SK-N-SH treated with all-trans-retinoic acid at 6 μM for 48 hours (cell line): ENCODE results near the gene ANKRD12.

ENCODE experiments used
- ATAC-seq: fragments of 200-7000 bp; cut with Tn5 transposase; 3 replicates; pipeline ENCODE4 v1.9.1; 2020; ENCODE audit warnings: mild to moderate bottlenecking, moderate library complexity
- ARNTL ChIP-seq: fragments of 450-650 bp; formaldehyde crosslinking; IDR thresholded peaks from 2 replicates; pipeline ENCODE4 v1.5.0; 2020; ENCODE audit warnings: low read depth, mild to moderate bottlenecking, moderate library complexity, borderline replicate concordance
- BACH2 ChIP-seq: fragments of 250-450 bp; sonication (Bioruptor Pico); IDR thresholded peaks from 2 replicates; pipeline ENCODE4 v1.9.0; 2021; ENCODE audit warnings: mild to moderate bottlenecking, borderline replicate concordance
- CSDC2 ChIP-seq: fragments of 250-450 bp; sonication (Bioruptor Pico); IDR thresholded peaks from 2 replicates; pipeline ENCODE4 v1.5.0; 2020; ENCODE audit warnings: mild to moderate bottlenecking, moderate library complexity
- GLIS3 ChIP-seq: fragments of 250-450 bp; sonication (Bioruptor Pico); IDR thresholded peaks from 2 replicates; pipeline ENCODE4 v1.5.0; 2020; ENCODE audit warnings: mild to moderate bottlenecking, moderate library complexity
- ISL1 ChIP-seq: fragments of 250-450 bp; sonication (Bioruptor Pico); IDR thresholded peaks from 2 replicates; pipeline ENCODE4 v2.1.2; 2022; ENCODE audit warnings: mild to moderate bottlenecking, moderate library complexity
- OSR1 ChIP-seq: fragments of 250-450 bp; sonication (Bioruptor Pico); IDR thresholded peaks from 2 replicates; pipeline ENCODE4 v1.8.0; 2022; ENCODE audit warnings: moderate library complexity, mild to moderate bottlenecking, inconsistent platforms
- PPARA ChIP-seq: fragments of 250-450 bp; sonication (Bioruptor Pico); IDR thresholded peaks from 2 replicates; pipeline ENCODE4 v1.5.0; 2020; ENCODE audit warnings: mild to moderate bottlenecking, borderline replicate concordance
- RARB ChIP-seq: fragments of 250-450 bp; sonication (Bioruptor Pico); IDR thresholded peaks from 2 replicates; pipeline ENCODE4 v1.8.0; 2021; ENCODE audit warnings: mild to moderate bottlenecking, moderate library complexity
- SNAI2 ChIP-seq: fragments of 250-450 bp; sonication (Bioruptor Pico); IDR thresholded peaks from 2 replicates; pipeline ENCODE4 v1.5.0; 2020; ENCODE audit warnings: mild to moderate bottlenecking, moderate library complexity
- TCF4 ChIP-seq: fragments of 250-450 bp; sonication (Bioruptor Pico); IDR thresholded peaks from 2 replicates; pipeline ENCODE4 v1.8.0; 2021; ENCODE audit warnings: mild to moderate bottlenecking, moderate library complexity, borderline replicate concordance
- TSHZ2 ChIP-seq: fragments of 250-450 bp; sonication (Bioruptor Pico); IDR thresholded peaks from 2 replicates; pipeline ENCODE4 v1.5.0; 2020; ENCODE audit warnings: mild to moderate bottlenecking, moderate library complexity
- ZC3H10 ChIP-seq: fragments of 250-450 bp; sonication (Bioruptor Pico); IDR thresholded peaks from 2 replicates; pipeline ENCODE4 v1.5.1; 2021; ENCODE audit warnings: mild to moderate bottlenecking, moderate library complexity
- ZFP3 ChIP-seq: fragments of 250-450 bp; sonication (Bioruptor Pico); IDR thresholded peaks from 2 replicates; pipeline ENCODE4 v1.5.0; 2020; ENCODE audit warnings: mild to moderate bottlenecking, moderate library complexity
- ZFP30 ChIP-seq: fragments of 450-650 bp; formaldehyde crosslinking; IDR thresholded peaks from 2 replicates; pipeline ENCODE4 v1.5.0; 2022; ENCODE audit warnings: mild to moderate bottlenecking, moderate library complexity
- ZNF565 ChIP-seq: fragments of 450-650 bp; formaldehyde crosslinking; conservative IDR thresholded peaks from 2 replicates; pipeline ENCODE4 v1.5.0; 2020; ENCODE audit warnings: low read depth, mild to moderate bottlenecking, moderate library complexity
- ZNF70 ChIP-seq: fragments of 450-650 bp; formaldehyde crosslinking; IDR thresholded peaks from 2 replicates; pipeline ENCODE4 v1.5.0; 2020; ENCODE audit warnings: mild to moderate bottlenecking, moderate library complexity
- ZNF8 ChIP-seq: fragments of 450-650 bp; formaldehyde crosslinking; IDR thresholded peaks from 2 replicates; pipeline ENCODE4 v1.5.0; 2020; ENCODE audit warnings: mild to moderate bottlenecking, moderate library complexity
- TF ChIP-seq, protein P1 (sequence below): fragments of 250-450 bp; sonication (Bioruptor Pico); IDR thresholded peaks from 2 replicates; pipeline ENCODE4 v1.8.0; 2020; ENCODE audit warnings: mild to moderate bottlenecking, moderate library complexity, borderline replicate concordance
- TF ChIP-seq, protein P2 (sequence below): fragments of 250-450 bp; sonication (Bioruptor Pico); IDR thresholded peaks from 2 replicates; pipeline ENCODE4 v1.5.1; 2020; ENCODE audit warnings: low read depth, mild to moderate bottlenecking, moderate library complexity
- TF ChIP-seq, protein P3 (sequence below): fragments of 250-450 bp; sonication (Bioruptor Pico); IDR thresholded peaks from 2 replicates; pipeline ENCODE4 v1.8.0; 2021; ENCODE audit warnings: low read depth, mild to moderate bottlenecking, moderate library complexity, borderline replicate concordance

The ANKRD12 gene

GRCh38 chr18:9150121-9150520, 13.5 kb downstream of the ANKRD12 start:
- no peak for ATAC-seq
- TF ChIP-seq ZNF565 (CRISPR knock-in tag), result no peak
- no peak for TF ChIP-seq PPARA (CRISPR knock-in tag)
- TF ChIP-seq ISL1 (CRISPR knock-in tag), result no peak
- no peak for TF ChIP-seq SNAI2
- no peak for TF ChIP-seq ZFP3
- TF ChIP-seq, protein P1, sequence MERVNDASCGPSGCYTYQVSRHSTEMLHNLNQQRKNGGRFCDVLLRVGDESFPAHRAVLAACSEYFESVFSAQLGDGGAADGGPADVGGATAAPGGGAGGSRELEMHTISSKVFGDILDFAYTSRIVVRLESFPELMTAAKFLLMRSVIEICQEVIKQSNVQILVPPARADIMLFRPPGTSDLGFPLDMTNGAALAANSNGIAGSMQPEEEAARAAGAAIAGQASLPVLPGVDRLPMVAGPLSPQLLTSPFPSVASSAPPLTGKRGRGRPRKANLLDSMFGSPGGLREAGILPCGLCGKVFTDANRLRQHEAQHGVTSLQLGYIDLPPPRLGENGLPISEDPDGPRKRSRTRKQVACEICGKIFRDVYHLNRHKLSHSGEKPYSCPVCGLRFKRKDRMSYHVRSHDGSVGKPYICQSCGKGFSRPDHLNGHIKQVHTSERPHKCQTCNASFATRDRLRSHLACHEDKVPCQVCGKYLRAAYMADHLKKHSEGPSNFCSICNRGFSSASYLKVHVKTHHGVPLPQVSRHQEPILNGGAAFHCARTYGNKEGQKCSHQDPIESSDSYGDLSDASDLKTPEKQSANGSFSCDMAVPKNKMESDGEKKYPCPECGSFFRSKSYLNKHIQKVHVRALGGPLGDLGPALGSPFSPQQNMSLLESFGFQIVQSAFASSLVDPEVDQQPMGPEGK, result no peak
- TF ChIP-seq, protein P2, sequence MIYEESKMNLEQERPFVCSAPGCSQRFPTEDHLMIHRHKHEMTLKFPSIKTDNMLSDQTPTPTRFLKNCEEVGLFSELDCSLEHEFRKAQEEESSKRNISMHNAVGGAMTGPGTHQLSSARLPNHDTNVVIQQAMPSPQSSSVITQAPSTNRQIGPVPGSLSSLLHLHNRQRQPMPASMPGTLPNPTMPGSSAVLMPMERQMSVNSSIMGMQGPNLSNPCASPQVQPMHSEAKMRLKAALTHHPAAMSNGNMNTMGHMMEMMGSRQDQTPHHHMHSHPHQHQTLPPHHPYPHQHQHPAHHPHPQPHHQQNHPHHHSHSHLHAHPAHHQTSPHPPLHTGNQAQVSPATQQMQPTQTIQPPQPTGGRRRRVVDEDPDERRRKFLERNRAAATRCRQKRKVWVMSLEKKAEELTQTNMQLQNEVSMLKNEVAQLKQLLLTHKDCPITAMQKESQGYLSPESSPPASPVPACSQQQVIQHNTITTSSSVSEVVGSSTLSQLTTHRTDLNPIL (CRISPR knock-in tag), result no peak
- no peak for TF ChIP-seq ZFP30 (CRISPR knock-in tag)

DNA sequence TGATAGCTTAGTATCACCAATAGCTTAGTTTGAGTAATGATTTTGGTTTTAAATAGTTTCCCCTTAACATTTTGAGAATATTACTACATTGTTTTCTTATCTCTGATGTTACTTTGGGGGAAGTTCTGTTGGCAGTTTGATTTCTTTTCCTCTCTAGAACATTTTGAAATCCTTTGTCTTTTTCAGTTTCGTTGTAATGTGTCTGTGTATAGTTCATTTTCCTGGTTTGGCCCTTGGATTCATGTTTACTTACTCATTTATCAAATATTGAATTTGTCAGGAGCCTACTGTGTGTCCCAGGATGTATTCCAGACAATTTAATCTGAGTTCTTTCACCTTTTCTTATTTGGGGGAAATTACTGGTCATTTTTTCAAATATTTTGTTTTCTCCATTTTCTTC, 16.7 kb downstream of the ANKRD12 start:
- no peak for TF ChIP-seq BACH2
- no peak for TF ChIP-seq ZNF565 (CRISPR knock-in tag)
- no peak for TF ChIP-seq ZFP30 (CRISPR knock-in tag)
- no peak for TF ChIP-seq TSHZ2 (CRISPR knock-in tag)
- no peak for TF ChIP-seq ZC3H10 (CRISPR knock-in tag)
- no peak for TF ChIP-seq GLIS3
- TF ChIP-seq, protein P3, sequence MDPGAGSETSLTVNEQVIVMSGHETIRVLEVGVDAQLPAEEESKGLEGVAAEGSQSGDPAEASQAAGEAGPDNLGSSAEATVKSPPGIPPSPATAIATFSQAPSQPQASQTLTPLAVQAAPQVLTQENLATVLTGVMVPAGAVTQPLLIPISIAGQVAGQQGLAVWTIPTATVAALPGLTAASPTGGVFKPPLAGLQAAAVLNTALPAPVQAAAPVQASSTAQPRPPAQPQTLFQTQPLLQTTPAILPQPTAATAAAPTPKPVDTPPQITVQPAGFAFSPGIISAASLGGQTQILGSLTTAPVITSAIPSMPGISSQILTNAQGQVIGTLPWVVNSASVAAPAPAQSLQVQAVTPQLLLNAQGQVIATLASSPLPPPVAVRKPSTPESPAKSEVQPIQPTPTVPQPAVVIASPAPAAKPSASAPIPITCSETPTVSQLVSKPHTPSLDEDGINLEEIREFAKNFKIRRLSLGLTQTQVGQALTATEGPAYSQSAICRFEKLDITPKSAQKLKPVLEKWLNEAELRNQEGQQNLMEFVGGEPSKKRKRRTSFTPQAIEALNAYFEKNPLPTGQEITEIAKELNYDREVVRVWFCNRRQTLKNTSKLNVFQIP (CRISPR knock-in tag), result no peak
- TF ChIP-seq TCF4, result no peak
- no peak for TF ChIP-seq CSDC2 (CRISPR knock-in tag)
- ATAC-seq, result no peak

DNA sequence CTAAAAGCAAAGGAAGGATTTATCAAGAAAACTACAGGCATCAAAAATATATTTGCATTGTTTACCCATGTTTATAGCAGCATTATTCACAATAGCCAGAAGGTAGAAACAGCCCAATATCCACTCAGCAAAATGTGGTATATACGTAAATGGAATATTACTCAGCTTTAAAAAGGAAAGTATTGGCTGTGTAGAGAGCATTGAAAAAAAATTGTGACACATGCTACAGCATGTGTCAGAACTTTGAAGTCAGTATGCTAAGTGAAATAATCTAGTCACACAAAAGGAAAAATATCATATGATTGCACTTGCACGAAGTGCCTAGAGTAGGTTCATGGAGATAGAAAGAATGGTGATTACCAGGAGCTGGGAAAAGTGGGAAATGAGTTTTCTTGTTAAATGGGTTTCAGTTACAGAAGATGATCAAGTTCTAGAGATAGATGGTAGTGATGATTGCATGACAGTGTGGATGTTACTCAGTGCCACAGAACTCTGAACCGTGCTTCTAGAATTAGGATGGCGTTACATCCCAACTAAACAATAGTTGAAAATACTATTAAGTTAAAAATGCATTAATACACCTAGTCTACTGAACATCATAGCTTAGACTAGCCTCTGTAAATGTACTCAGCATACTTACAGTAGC, 20.1 kb downstream of the ANKRD12 start:
- TF ChIP-seq ZC3H10 (CRISPR knock-in tag), result no peak
- ATAC-seq, result no peak

- no peak for ATAC-seq
- no peak for TF ChIP-seq RARB (CRISPR knock-in tag)
- TF ChIP-seq, protein P3 (CRISPR knock-in tag), result no peak
- TF ChIP-seq TCF4, result no peak
- no peak for TF ChIP-seq OSR1 (CRISPR knock-in tag)
- TF ChIP-seq ZFP30 (CRISPR knock-in tag), result no peak
- TF ChIP-seq TSHZ2 (CRISPR knock-in tag), result no peak
- TF ChIP-seq ZFP3, result no peak
- no peak for TF ChIP-seq ARNTL (CRISPR knock-in tag)
- TF ChIP-seq, protein P2 (CRISPR knock-in tag), result no peak
- no peak for TF ChIP-seq ZNF8
- TF ChIP-seq, protein P1, result no peak
- TF ChIP-seq ZNF70 (CRISPR knock-in tag), result no peak
Observed at GRCh38 chr18:9157806-9158205, 21.2 kb downstream of the ANKRD12 start.
